GM23338 (cell line): ENCODE data around the gene PTPN13. TPM values are rescaled to one million over a fixed set of nuclear protein-coding genes. Genes with fewer than 3 reads are reported as not detected.

ENCODE experiments used
- ETS1 ChIP-seq: IDR thresholded peaks from 2 replicates; pipeline ENCODE4 v1.6.1; 2016; ENCODE audit warnings: antibody characterized with exemption
- JUNB ChIP-seq: IDR thresholded peaks from one replicate; pipeline ENCODE4 v1.6.1; 2016; ENCODE audit warnings: antibody characterized with exemption; ENCODE audit not compliant: unreplicated experiment
- NANOG ChIP-seq: IDR thresholded peaks from 2 replicates; pipeline ENCODE4 v1.6.1; 2016; ENCODE audit warnings: antibody characterized with exemption, borderline replicate concordance
- POLR2AphosphoS5 ChIP-seq: IDR thresholded peaks from 2 replicates; pipeline ENCODE4 v1.6.1; 2016; ENCODE audit warnings: antibody characterized with exemption, low read depth
- REST ChIP-seq: IDR thresholded peaks from one replicate; pipeline ENCODE4 v1.6.1; 2018; ENCODE audit warnings: antibody characterized with exemption; ENCODE audit not compliant: unreplicated experiment
- STAT1 ChIP-seq: IDR thresholded peaks from one replicate; pipeline ENCODE4 v1.6.1; 2016; ENCODE audit warnings: antibody characterized with exemption; ENCODE audit not compliant: unreplicated experiment
- ZNF331 ChIP-seq: fragments of 250-450 bp; sonication (Bioruptor Pico); IDR thresholded peaks from 2 replicates; pipeline ENCODE4 v1.5.0; 2020; ENCODE audit warnings: low read depth, mild to moderate bottlenecking, moderate library complexity
- ZNF462 ChIP-seq: fragments of 250-450 bp; sonication (Bioruptor Pico); IDR thresholded peaks from 2 replicates; pipeline ENCODE4 v1.5.0; 2020; ENCODE audit warnings: mild to moderate bottlenecking, moderate library complexity
- polyA plus RNA-seq: library from polyadenylated mRNA; unstranded; fragments of >200 nt; fragmentation: Nextera tagmentation; extraction: Ambion mirVana; gene quantifications from 2 replicates; pipeline ENCODE4 v1.2.1, GENCODE V29; 2016
- total RNA-seq: library from RNA; depleted of rRNA; stranded (reverse); fragments of >200 nt; shearing (Covaris generic); gene quantifications from 2 replicates; pipeline ENCODE4 v1.2.3, GENCODE V29; 2014

Gene PTPN13
- total and polyA plus RNA-seq, 2 experiments from 2014 or later = 12.6 to 49.9 TPM

- TF ChIP-seq ZNF462 (CRISPR knock-in tag) (no peak), STAT1 (no peak), JUNB (no peak), POLR2AphosphoS5 (no peak), ETS1 (no peak), NANOG (no peak), ZNF331 (CRISPR knock-in tag) (no peak), REST (no peak)
These were observed 47.5 kb downstream of the PTPN13 start (continued) for GRCh38 chr4:86641516-86642090.
